Small intestine (tissue), 7 donors: ENCODE results near the gene ADSL. TPM values are rescaled to one million over a fixed set of nuclear protein-coding genes. Genes with fewer than 3 reads are reported as not detected.

Experiments
- DNase-seq, 2 donors: peaks; one replicate each; pipeline versions ENCODE4 v3.0.0 to v3.0.0-alpha.2; 2013
- FAIRE-seq: peaks from 2 replicates; lab custom pipeline; 2012; peaks lifted over from hg19 to GRCh38; lab: Jason Lieb, UNC
- H3K27ac ChIP-seq, 3 donors: one replicate each; pipeline ENCODE4 v1.5.1; 2013; ENCODE audit warnings: low read length in 2 of 3, mild to moderate bottlenecking in 2 of 3, control low read depth in 1 of 3, inconsistent platforms in 1 of 3, low read depth in 1 of 3, moderate library complexity in 1 of 3
- H3K27me3 ChIP-seq, 3 donors: one replicate each; pipeline ENCODE4 v1.6.1; 2013; ENCODE audit warnings: low read length in 3 of 3, inconsistent platforms in 1 of 3; ENCODE audit not compliant: control insufficient read depth in 3 of 3, insufficient read depth in 3 of 3
- H3K36me3 ChIP-seq, 3 donors: one replicate each; pipeline ENCODE4 v1.6.1; 2013; ENCODE audit warnings: low read length in 3 of 3, inconsistent platforms in 1 of 3, low read depth in 1 of 3, mild to moderate bottlenecking in 1 of 3, moderate library complexity in 1 of 3; ENCODE audit not compliant: control insufficient read depth in 3 of 3, insufficient read depth in 2 of 3
- H3K4me1 ChIP-seq, 3 donors: one replicate each; pipeline ENCODE4 v1.6.1; 2013; ENCODE audit warnings: low read length in 2 of 3, inconsistent platforms in 1 of 3, low read depth in 1 of 3, mild to moderate bottlenecking in 1 of 3, moderate library complexity in 1 of 3; ENCODE audit not compliant: control insufficient read depth in 3 of 3, insufficient read depth in 2 of 3
- H3K4me3 ChIP-seq, 3 donors: one replicate each; pipeline ENCODE4 v1.5.1; 2013; ENCODE audit warnings: low read length in 3 of 3, control low read depth in 1 of 3, inconsistent platforms in 1 of 3, low read depth in 1 of 3, mild to moderate bottlenecking in 1 of 3, moderate library complexity in 1 of 3
- H3K9me3 ChIP-seq, 2 donors: one replicate each; pipeline ENCODE4 v1.6.1; 2013; ENCODE audit warnings: low read depth in 1 of 2, low read length in 1 of 2; ENCODE audit not compliant: control insufficient read depth in 2 of 2, insufficient read depth in 1 of 2
- WGBS, 3 donors: extraction: QIAGEN DNeasy Blood & Tissue Kit; methylation state at CpG; one replicate each; pipeline ENCODE4 v1.1.7; 2013; 5-methylcytosine and 5-hydroxymethylcytosine counted together
- polyA plus RNA-seq, 4 donors: library from polyadenylated mRNA; stranded (reverse) in 3 of 4; unstranded in 1 of 4; fragments of 200-250 nt in 3 of 4; fragments of 120-200 nt in 1 of 4; gene quantifications; one replicate each; pipeline versions ENCODE4 v1.2.1 to v1.2.3, GENCODE V29; 2013
- donor health status: healthy with polysubstance abuse.
- donor health status: control.
- donor health status: control.
- donor health status: Bipolar disorder and iron deficiency.
- donor health status: healthy.

Gene ADSL
- polyA plus RNA-seq, 4 donors: 23.9 to 78.2 (median 45.2) TPM

- Histone ChIP-seq H3K4me3 (no peak overlapping the region), H3K4me1 (no peaks in the 10 kb centered on the region), H3K27ac (peak overlapping the region in 1 of 3 donors; percentile 32), H3K9me3 (no peaks in the 10 kb centered on the region), H3K36me3 (peaks cover 15 to 79% (median 23%) of the 10 kb centered on the region in 3 donors), H3K27me3 (no peaks in the 10 kb centered on the region)
- 57 to 85% (median 79%) methylated on average over 19 of the region's 19 CpGs for WGBS, 3 donors
- FAIRE-seq (no peak), DNase-seq (no peak)
Observed at GRCh38 chr22:40415531-40416266, 69.4 kb downstream of the ADSL start.

DNA sequence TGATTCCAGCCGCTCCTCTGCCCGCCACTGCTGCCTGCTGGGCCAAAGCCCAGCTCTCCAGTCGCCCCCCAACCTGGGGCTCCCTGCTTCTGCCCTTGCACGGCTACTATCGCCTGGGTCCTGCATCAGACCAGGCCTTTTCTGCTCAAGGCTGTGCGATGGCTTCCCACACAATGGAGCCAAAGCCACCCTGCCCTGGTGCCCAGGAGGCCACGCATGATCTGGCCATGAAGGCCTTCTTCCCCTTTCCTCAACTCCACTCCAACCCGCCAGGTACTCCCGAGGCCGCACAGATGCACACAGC lies 69.9 kb downstream of the ADSL start:
- no peak for DNase-seq

DNA sequence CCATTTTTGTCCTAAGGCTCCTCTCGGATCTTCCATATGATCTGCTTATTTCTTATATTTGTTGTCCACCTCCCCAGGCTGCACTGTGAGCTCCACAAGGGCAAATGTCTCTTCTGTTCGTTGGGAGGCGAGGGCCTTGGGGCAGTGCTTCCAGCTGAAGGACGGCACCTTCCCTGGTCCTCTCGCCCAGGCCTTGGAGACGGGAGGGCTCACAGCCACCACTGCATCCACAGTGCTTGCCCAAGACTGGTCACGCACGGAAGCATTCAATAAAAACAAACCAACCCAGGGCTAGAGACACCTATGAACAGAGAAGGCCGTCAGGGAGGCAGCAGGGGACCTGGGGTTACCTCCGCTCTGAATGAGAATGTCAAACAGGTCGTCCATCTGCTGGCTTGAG lies 70.3 kb downstream of the ADSL start:
- no peak for DNase-seq
- peaks cover 12 to 79% (median 20%) of the 10 kb centered on the region in 3 donors for H3K36me3 ChIP-seq
- no peaks in the 10 kb centered on the region for H3K9me3 ChIP-seq
- no peaks in the 10 kb centered on the region for H3K4me1 ChIP-seq
- no peaks in the 10 kb centered on the region for H3K27me3 ChIP-seq
- no peak overlapping the region for H3K4me3 ChIP-seq
- FAIRE-seq: no peak
- 93 to 97% (median 95%) methylated on average over 11 of the region's 11 CpGs for WGBS, 3 donors
- H3K27ac ChIP-seq: no peak overlapping the region

More for the DNA sequence above, 69.9 kb downstream of the ADSL start:
- Histone ChIP-seq H3K9me3 (no peaks in the 10 kb centered on the region), H3K27ac (no peak overlapping the region), H3K36me3 (peaks cover 13 to 79% (median 24%) of the 10 kb centered on the region in 3 donors), H3K4me3 (no peak overlapping the region), H3K27me3 (no peaks in the 10 kb centered on the region), H3K4me1 (no peaks in the 10 kb centered on the region)
- no peak for FAIRE-seq
- WGBS, 3 donors: 93 to 98% (median 97%) methylated on average over 9 to 10 of the region's 10 CpGs

DNA sequence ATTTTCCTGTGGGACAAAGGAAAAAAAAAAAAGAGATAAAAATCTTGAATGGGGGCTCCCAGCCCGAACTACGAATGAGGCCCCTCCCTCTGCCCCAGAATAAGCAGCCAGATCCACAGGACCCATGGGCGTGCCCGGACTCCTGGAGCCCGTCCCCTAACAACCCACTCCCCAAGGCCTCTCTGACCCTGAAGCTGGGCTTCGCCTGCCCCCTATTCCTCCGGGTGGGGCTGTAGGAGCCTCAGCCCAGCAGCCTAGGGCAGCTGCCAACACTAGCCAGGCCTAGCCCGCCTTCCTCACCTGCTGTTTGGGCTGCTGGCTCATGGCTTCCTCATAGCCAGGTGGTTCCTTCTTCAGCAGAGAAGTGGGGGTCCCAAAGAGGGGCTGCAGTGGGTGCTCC lies 70.7 kb downstream of the ADSL start:
- H3K4me3 ChIP-seq: no peak overlapping the region
- H3K27ac ChIP-seq: no peak overlapping the region
- no peaks in the 10 kb centered on the region for H3K27me3 ChIP-seq
- DNase-seq: no peak
- no peaks in the 10 kb centered on the region for H3K9me3 ChIP-seq
- FAIRE-seq: no peak
- 91 to 95% (median 92%) methylated on average over 4 to 8 of the region's 8 CpGs for WGBS, 3 donors
- H3K4me1 ChIP-seq: no peaks in the 10 kb centered on the region
- peaks cover 12 to 81% (median 20%) of the 10 kb centered on the region in 3 donors for H3K36me3 ChIP-seq

GRCh38 chr22:40417881-40418280 lies 71.6 kb downstream of the ADSL start:
- Histone ChIP-seq H3K27me3 (no peaks in the 10 kb centered on the region), H3K4me3 (no peak overlapping the region), H3K27ac (no peak overlapping the region), H3K36me3 (peaks cover 12 to 90% (median 21%) of the 10 kb centered on the region in 3 donors), H3K4me1 (no peaks in the 10 kb centered on the region), H3K9me3 (no peaks in the 10 kb centered on the region)
- 92 to 93% (median 93%) methylated on average over 5 of the region's 5 CpGs for WGBS, 3 donors
- no peak for FAIRE-seq
- DNase-seq: no peak

DNA sequence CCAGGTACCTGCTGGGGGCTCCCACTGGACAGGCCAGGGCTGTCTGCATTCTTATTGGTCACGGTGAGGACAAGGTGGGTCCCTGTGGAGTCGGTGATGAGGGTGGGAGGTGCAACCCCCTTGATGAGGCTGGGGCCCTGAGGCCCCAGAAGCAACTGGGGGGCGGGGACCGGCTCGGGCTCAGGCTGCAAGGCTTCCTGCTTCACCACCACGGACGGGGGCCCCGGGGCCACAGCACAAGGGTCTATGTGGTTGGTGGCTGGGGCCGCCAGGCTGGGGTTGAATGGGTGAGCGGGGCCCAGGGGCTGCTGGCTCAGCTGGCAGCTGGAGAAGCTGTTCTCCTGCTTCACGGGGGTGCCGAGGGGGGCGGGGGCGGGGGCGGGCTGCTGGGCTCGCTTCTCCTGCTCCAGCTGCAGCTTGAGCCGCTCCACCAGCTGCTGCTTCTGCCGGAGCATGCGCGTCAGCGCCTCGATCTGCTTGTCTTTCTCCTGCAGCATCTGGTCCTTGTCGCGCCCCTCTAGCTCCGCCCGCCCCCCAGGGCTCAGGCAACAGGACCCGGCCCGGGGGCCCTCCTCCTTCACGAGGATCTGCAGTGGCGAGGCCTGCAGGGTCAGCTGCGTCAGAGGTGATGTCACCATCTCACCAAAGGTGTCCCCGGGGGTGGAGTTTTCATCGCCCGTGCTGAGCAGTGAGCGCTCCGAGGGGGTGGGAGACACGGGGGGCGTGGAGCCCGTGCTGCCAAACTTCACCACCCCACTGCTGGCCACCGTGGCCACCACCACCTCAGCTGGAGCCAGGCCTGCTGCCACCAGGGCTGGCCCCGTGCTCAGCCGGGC lies 72.3 kb downstream of the ADSL start:
- DNase-seq (peak in 1 of 2 donors; percentile 39), FAIRE-seq (no peak)
- Histone ChIP-seq H3K27me3 (no peaks in the 10 kb centered on the region), H3K36me3 (peaks cover 12 to 92% (median 21%) of the 10 kb centered on the region in 3 donors), H3K9me3 (no peaks in the 10 kb centered on the region), H3K27ac (no peak overlapping the region), H3K4me3 (no peak overlapping the region), H3K4me1 (no peaks in the 10 kb centered on the region)
- WGBS, 3 donors: 65 to 90% (median 69%) methylated on average over 38 to 42 of the region's 42 CpGs

- FAIRE-seq: no peak
- 91 to 93% (median 92%) methylated on average over 8 of the region's 8 CpGs for WGBS, 3 donors
- H3K27me3 ChIP-seq: no peaks in the 10 kb centered on the region
Observed at GRCh38 chr22:40419718-40420117, 73.4 kb downstream of the ADSL start.

GRCh38 chr22:40420341-40421081 lies 74.2 kb downstream of the ADSL start:
- no peaks in the 10 kb centered on the region for H3K4me1 ChIP-seq
- H3K36me3 ChIP-seq: peaks cover 14 to 99% (median 21%) of the 10 kb centered on the region in 3 donors
- FAIRE-seq (no peak), DNase-seq (no peak)
- H3K4me3 ChIP-seq: no peak overlapping the region
- H3K27ac ChIP-seq: no peak overlapping the region
- 95 to 97% (median 96%) methylated on average over 17 to 18 of the region's 18 CpGs for WGBS, 3 donors
- H3K9me3 ChIP-seq: no peaks in the 10 kb centered on the region
- H3K27me3 ChIP-seq: no peaks in the 10 kb centered on the region

More at GRCh38 chr22:40419718-40420117, 73.4 kb downstream of the ADSL start:
- Histone ChIP-seq H3K9me3 (no peaks in the 10 kb centered on the region), H3K4me1 (no peaks in the 10 kb centered on the region), H3K36me3 (peaks cover 12 to 99% (median 21%) of the 10 kb centered on the region in 3 donors), H3K27ac (no peak overlapping the region), H3K4me3 (no peak overlapping the region)
- no peak for DNase-seq
